ENCODE measurements around the gene USP25. TPM values are rescaled to one million over a fixed set of nuclear protein-coding genes. Genes with fewer than 3 reads are reported as not detected.
A peak's percentile ranks its signal among the peaks of the same experiment; 100 is the strongest.

The USP25 gene
- total and polyA plus RNA-seq, 2 experiments from 2014 or later, result 11.8 to 49.2 TPM

- TF ChIP-seq, protein P1, sequence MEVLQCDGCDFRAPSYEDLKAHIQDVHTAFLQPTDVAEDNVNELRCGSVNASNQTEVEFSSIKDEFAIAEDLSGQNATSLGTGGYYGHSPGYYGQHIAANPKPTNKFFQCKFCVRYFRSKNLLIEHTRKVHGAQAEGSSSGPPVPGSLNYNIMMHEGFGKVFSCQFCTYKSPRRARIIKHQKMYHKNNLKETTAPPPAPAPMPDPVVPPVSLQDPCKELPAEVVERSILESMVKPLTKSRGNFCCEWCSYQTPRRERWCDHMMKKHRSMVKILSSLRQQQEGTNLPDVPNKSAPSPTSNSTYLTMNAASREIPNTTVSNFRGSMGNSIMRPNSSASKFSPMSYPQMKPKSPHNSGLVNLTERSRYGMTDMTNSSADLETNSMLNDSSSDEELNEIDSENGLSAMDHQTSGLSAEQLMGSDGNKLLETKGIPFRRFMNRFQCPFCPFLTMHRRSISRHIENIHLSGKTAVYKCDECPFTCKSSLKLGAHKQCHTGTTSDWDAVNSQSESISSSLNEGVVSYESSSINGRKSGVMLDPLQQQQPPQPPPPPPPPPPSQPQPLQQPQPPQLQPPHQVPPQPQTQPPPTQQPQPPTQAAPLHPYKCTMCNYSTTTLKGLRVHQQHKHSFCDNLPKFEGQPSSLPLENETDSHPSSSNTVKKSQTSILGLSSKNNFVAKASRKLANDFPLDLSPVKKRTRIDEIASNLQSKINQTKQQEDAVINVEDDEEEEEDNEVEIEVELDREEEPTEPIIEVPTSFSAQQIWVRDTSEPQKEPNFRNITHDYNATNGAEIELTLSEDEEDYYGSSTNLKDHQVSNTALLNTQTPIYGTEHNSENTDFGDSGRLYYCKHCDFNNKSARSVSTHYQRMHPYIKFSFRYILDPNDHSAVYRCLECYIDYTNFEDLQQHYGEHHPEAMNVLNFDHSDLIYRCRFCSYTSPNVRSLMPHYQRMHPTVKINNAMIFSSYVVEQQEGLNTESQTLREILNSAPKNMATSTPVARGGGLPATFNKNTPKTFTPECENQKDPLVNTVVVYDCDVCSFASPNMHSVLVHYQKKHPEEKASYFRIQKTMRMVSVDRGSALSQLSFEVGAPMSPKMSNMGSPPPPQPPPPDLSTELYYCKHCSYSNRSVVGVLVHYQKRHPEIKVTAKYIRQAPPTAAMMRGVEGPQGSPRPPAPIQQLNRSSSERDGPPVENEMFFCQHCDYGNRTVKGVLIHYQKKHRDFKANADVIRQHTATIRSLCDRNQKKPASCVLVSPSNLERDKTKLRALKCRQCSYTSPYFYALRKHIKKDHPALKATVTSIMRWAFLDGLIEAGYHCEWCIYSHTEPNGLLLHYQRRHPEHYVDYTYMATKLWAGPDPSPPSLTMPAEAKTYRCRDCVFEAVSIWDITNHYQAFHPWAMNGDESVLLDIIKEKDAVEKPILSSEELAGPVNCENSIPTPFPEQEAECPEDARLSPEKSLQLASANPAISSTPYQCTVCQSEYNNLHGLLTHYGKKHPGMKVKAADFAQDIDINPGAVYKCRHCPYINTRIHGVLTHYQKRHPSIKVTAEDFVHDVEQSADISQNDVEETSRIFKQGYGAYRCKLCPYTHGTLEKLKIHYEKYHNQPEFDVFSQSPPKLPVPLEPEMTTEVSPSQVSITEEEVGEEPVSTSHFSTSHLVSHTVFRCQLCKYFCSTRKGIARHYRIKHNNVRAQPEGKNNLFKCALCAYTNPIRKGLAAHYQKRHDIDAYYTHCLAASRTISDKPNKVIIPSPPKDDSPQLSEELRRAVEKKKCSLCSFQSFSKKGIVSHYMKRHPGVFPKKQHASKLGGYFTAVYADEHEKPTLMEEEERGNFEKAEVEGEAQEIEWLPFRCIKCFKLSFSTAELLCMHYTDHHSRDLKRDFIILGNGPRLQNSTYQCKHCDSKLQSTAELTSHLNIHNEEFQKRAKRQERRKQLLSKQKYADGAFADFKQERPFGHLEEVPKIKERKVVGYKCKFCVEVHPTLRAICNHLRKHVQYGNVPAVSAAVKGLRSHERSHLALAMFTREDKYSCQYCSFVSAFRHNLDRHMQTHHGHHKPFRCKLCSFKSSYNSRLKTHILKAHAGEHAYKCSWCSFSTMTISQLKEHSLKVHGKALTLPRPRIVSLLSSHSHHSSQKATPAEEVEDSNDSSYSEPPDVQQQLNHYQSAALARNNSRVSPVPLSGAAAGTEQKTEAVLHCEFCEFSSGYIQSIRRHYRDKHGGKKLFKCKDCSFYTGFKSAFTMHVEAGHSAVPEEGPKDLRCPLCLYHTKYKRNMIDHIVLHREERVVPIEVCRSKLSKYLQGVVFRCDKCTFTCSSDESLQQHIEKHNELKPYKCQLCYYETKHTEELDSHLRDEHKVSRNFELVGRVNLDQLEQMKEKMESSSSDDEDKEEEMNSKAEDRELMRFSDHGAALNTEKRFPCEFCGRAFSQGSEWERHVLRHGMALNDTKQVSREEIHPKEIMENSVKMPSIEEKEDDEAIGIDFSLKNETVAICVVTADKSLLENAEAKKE (CRISPR knock-in tag; IDR thresholded peaks at IDR 0.05), result no peak
- no peak for TF ChIP-seq POLR2AphosphoS5 (IDR thresholded peaks at IDR 0.05; ENCODE audit: low read depth)
- no peak for TF ChIP-seq REST (IDR thresholded peaks at IDR 0.05; ENCODE audit: unreplicated experiment)
These were observed 95.9 kb downstream of the USP25 start (continued) for GRCh38 chr21:15825700-15826099.

- no peaks in the 10 kb centered on the region; the same call in 1 of the 2 replicates for H3K36me3 ChIP-seq (ENCODE audit: insufficient read depth)
- H3K27ac Mint-ChIP-seq, result no peak overlapping the region
- no peaks in the 10 kb centered on the region for H3K27me3 ChIP-seq (ENCODE audit: insufficient read depth)
- peaks cover 2% of the 10 kb centered on the region for H3K27me3 Mint-ChIP-seq (ENCODE audit: insufficient read depth, low read depth, poor library complexity)
- peak; percentile 81 for DNase-seq (ENCODE audit: low spot score)
- ATAC-seq, result peak; percentile 85
- H3K27ac ChIP-seq (ENCODE audit: low read depth), result no peak overlapping the region
- H3K4me3 ChIP-seq, result no peak overlapping the region
- H3K4me3 Mint-ChIP-seq, result no peak overlapping the region
- 0 out of 2 replicates have a peak, but pooled peaks cover 6% of the 10 kb centered on the region for H3K79me2 ChIP-seq (replicated peaks; ENCODE audit: insufficient read depth)
- no peaks in the 10 kb centered on the region for H3K9me2 ChIP-seq (ENCODE audit: insufficient read depth)
- H3K4me1 Mint-ChIP-seq, result peaks cover 5% of the 10 kb centered on the region; the same call in 2 of the 3 replicates
- H3K9me3 Mint-ChIP-seq, result no peaks in the 10 kb centered on the region
- peaks cover 22% of the 10 kb centered on the region; the same call in 2 of the 3 replicates for H3K36me3 Mint-ChIP-seq (ENCODE audit: low read depth)
- H3F3A ChIP-seq (replicated peaks; ENCODE audit: low read depth), result no peaks in the 10 kb centered on the region
- TF ChIP-seq CTCF (conservative IDR thresholded peaks at IDR 0.05; ENCODE audit: low read depth in 2 of 2), result peak; percentile 81 to 82
- TF ChIP-seq JUNB (IDR thresholded peaks at IDR 0.05; ENCODE audit: unreplicated experiment), result no peak
- no peaks in the 10 kb centered on the region for H3K4me1 ChIP-seq (ENCODE audit: insufficient read depth)
- H4K20me1 ChIP-seq (replicated peaks; ENCODE audit: insufficient read depth), result no peaks in the 10 kb centered on the region
- no peak overlapping the region for H3K4me2 ChIP-seq
- H2AFZ ChIP-seq, result no peak overlapping the region
These were observed 96.5 kb downstream of the USP25 start for GRCh38 chr21:15826147-15826780.

Data from GM23338 (cell line).